Dedifferentiated amniotic fluid mesenchymal stem cell (primary cell): ENCODE measurements around the gene PLIN3.
"Not testable (repeated sequence)": the region's sequence is repeated elsewhere in the genome, so short reads cannot be mapped to it uniquely, and the experiment has no call there.

Experiments used
- DNase-seq: peaks from one replicate; pipeline ENCODE4 v3.0.0-alpha.2; 2016; ENCODE audit errors: extremely low spot score

The PLIN3 gene

DNA sequence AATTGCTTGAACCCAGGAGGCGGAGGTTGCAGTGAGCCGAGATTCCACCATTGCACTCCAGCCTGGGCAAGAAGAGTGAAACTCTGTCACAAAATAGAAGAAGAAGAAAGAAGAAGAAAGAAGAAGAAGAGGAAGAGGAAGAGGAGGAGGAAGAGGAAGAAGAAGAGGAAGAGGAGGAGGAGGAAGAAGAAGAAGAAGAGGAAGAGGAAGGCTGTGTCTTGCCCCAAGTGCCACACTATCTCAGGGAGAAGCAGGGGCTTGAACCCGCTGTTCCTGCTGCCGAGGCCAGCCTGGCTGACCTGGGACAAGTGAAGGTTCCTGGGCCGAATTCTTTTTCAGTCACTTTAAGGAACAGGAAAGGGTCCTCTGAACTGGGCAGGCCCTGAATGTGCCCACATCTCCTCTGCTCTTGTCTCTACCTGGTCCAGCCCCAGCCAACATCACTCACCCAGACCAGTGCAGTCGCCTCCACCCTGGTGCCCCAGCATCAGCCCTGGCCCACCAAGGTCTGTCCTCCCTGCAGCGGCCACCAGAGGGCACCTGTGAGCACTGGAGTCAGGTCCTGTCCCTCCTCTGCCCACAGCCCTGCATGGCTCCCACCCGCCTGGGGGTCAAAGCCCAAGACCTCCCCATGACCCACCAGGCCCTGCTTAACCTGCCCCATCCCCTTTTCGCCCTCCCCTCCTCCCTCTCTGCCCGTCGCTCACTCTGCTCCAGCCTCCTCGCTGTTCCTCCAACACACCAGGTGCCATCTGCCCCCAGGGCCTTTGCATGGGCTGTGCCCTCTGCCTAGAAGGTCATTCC is 55.9 kb downstream of the PLIN3 start:
- DNase-seq: no peak

DNA sequence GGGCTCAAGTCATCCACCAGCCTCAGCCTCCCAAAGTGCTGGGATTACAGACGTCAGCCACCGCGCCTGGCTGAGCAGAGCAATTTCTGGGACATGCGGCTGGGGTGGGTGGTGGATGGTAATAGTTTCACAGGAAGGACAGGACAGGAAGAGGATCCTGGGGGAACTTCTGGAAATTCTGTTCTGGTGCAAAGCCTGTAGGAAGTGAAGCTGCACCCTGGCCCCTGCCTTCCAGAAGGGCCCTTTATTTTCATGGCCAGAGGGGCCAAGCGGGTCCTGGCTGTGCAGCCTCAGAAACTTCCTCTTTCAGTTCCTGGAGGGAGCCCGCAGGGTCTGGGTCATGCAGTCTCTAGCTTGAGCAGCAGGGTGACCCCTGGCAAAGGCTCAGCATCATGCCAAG is 60.3 kb downstream of the PLIN3 start:
- no peak for DNase-seq

DNA sequence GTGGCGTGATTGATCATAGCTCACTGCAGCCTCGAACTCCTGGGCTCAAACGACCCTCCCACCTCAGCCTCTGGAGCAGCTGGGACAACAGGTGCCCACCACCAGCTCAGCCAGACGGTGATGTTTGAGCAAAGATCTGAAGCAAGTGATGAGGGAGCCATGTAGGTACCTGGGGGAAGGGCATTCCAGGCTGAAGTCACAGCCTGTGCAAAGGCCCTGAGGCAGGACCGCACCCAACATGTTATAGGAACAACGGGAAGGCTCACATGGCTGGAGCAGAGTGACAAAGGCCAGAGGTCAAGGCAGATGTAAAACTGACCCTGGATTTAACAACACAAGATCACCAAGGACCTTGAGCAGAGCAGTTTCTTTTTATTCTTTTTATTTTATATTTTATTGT is 61.1 kb downstream of the PLIN3 start:
- no peak for DNase-seq

DNA sequence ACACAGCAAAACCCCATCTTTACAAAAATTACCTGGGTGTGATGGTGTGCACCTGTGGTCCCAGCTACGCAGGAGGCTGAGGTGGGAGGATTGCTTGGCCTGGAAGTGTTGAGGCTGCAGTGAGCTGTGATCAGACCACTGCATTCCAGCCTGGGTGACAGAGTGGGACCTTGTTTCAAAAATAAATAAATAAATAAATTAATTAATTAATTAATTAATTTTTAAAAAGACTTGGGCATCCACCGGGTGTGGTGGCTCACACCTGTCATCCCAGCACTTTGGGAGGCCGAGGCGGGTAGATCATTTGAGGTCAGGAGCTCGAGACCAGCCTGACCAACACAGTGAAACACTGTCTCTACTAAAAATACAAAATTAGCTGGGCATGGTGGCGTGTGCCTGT is 62.3 kb downstream of the PLIN3 start:
- DNase-seq: not testable (repeated sequence)

DNA sequence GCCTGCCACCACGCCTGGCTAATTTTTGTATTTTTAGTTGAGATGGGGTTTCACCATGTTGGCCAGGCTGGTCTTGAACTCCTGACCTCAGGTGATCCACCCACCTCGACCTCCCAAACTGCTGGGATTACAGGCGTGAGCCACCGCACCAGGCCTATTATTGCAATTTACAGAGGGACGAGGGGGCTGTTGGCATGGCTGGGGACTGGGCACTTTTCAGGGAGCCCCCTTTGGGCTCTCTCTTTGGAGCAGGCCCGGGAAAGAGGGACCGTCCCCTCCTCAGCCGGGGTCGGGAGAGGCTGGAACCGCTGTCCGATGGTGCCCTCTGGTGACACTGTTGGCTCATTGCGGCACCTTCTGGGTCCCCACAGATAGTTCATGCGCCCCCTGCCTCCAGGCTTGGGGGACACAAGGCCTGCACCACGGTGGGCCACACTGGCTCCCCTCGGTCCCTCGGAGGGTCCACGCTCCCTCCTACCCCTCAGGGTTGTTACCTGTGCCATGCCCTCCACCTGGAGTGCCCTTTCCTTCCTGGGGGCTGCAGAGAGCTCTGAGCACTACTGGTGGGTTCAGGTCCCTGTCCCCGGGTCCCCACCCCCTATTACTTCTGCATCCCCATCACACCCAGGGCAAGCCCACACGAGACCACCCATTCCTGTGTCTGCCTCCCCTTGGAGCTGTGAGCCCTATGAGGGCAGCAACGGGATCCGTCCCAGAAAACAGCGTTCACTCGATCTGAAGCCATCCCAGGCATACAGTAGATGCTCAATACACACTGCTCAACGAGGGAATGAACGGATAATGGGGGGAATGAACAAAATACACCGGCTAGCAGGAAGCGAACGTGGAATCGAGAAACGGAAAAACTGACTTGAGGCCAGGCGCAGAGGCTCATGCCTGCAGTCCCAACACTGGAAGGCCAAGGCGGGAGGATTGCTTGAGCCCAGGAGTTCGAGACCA is 63.5 kb downstream of the PLIN3 start:
- DNase-seq: peak; percentile 19

DNA sequence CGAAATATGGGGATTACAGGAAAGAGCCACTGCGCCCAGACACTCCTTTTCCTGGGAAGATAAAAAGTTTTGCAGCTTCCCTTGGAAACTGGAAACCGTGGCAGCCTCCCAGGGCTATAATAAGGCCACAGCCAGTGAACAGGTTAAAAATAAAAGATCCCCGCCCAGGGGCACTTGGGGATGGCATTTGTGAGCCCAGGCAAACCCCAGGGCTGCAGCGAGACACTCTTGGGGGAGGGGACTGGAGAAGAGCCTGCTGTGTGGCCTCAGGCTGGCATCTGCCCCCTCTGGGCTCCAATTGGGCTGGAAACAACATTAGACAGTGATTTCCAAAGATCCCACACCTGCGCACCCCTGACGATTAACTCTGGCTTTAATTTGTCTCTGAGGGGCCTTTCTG is 64.8 kb downstream of the PLIN3 start:
- no peak for DNase-seq

DNA sequence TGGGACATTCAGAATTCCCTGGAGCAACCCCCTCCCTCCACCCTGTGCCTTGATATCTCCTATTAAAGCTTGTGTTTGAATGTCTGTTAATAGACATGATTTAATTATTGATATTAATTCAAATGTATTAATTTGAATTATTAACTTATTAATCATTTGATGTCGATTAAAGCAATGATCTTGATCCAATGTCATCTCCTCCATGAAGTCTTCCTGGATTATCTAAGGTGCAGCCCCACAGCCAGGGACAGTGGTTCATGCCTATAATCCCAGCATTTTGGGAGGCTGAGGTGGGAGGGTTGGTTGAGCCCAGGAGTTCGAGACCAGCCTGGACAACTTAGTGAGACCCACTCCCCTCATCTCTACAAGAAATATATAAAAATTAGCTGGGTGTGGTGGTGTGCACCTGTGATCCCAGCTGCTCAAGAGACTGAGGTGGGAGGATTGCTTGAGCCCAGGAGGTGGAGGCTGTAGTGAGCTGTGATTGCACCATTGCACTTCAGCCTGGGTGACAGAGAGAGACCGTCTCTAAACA is 66.3 kb downstream of the PLIN3 start:
- DNase-seq: no peak

DNA sequence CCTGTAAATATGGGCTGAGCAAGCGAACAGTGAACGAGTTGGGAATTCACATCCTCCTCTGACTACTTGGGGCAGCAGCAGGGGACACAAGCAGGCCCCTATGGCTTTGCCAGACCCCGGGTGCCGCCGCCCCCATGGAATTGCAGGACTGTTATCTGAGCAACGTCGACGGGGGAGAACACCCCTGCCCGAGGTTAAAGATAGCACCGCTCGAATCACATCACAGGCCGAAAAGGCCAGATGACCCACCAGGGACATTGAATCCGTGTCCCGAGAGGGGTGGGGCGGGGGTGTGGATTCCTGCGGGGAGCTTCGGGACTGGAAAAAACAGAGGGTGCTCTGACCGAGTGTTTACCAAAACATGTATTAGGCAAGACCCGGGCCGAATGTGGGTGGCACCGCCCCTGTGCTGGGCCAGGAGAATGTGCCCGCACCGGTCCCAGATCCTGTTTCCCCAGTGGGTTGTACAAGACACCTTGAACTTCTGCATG is 66.8 kb downstream of the PLIN3 start:
- DNase-seq: no peak

DNA sequence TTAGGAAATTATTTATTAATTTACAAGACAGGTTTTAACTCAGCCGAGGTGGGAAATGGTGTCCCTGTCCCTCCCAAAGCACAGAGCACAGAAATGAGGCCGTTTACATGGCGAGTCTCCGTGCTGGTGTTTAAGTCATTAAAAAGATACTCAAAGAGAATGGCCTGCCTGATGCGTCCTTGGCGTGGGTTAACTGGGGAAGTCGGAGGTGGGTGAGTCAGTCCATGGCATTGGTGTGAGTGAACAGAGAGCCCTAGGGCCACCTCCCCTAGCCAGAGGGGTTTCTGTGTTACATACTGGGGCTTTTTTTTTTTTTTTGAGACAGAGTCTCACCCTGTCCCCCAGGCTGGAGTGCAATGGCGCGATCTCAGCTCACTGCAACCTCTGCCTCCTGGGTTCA is 72.1 kb downstream of the PLIN3 start:
- DNase-seq: no peak

DNA sequence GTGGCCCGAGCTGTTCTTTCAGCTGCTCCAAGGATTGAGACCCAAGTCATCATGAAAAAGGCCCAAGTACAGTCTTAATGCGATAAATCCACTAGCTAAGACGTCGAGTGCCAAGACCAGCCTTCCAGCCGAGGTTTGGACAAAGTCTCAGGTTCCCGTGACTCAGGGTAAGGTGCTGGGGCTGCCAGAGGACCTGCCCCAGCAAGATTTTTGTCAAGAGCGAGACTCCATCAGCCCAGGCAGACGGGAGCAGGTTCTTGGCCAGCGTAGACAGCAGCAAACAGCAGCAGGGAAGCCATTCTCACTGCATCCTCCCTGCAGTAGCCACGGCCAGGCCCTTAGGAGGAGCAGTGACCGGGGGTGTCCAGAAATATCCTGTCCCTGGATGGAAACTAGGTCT is 72.5 kb downstream of the PLIN3 start:
- DNase-seq: no peak

DNA sequence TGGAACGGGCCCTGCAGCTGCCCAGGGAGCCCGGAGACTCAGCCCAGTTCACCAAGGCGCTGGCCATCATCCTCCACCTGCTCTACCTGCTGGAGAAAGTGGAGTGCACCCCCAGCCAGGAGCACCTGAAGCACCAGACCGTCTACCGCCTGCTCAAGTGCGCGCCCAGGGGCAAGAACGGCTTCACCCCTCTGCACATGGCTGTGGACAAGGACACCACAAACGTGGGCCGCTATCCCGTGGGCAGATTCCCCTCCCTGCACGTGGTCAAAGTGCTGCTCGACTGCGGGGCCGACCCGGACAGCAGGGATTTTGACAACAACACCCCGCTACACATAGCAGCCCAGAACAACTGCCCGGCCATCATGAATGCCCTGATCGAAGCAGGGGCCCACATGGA is 74.2 kb downstream of the PLIN3 start:
- not testable (repeated sequence) for DNase-seq

DNA sequence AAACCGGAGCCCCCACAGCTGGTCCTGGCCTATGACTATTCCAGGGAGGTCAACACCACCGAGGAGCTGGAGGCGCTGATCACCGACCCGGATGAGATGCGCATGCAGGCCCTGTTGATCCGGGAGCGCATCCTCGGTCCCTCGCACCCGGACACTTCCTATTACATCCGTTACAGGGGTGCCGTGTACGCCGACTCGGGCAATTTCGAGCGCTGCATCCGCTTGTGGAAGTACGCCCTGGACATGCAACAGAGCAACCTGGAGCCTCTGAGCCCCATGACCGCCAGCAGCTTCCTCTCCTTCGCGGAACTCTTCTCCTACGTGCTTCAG is 74.6 kb downstream of the PLIN3 start:
- not testable (repeated sequence) for DNase-seq

DNA sequence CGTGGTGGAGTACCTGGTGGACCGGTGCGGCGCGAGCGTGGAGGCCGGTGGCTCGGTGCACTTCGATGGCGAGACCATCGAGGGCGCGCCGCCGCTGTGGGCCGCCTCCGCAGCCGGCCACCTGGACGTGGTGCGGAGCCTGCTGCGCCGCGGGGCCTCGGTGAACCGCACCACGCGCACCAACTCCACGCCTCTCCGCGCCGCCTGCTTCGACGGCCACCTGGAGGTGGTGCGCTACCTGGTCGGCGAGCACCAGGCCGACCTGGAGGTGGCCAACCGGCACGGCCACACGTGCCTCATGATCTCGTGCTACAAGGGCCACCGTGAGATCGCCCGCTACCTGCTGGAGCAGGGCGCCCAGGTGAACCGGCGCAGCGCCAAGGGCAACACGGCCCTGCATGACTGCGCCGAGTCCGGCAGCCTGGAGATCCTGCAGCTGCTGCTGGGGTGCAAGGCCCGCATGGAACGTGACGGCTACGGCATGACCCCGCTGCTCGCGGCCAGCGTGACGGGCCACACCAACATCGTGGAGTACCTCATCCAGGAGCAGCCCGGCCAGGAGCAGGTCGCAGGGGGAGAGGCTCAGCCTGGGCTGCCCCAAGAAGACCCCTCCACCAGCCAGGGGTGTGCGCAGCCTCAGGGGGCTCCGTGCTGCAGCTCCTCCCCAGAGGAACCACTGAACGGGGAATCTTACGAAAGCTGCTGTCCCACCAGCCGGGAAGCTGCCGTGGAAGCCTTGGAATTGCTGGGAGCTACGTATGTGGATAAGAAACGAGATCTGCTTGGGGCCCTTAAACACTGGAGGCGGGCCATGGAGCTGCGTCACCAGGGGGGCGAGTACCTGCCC is 75.2 kb downstream of the PLIN3 start:
- DNase-seq: not testable (repeated sequence)

DNA sequence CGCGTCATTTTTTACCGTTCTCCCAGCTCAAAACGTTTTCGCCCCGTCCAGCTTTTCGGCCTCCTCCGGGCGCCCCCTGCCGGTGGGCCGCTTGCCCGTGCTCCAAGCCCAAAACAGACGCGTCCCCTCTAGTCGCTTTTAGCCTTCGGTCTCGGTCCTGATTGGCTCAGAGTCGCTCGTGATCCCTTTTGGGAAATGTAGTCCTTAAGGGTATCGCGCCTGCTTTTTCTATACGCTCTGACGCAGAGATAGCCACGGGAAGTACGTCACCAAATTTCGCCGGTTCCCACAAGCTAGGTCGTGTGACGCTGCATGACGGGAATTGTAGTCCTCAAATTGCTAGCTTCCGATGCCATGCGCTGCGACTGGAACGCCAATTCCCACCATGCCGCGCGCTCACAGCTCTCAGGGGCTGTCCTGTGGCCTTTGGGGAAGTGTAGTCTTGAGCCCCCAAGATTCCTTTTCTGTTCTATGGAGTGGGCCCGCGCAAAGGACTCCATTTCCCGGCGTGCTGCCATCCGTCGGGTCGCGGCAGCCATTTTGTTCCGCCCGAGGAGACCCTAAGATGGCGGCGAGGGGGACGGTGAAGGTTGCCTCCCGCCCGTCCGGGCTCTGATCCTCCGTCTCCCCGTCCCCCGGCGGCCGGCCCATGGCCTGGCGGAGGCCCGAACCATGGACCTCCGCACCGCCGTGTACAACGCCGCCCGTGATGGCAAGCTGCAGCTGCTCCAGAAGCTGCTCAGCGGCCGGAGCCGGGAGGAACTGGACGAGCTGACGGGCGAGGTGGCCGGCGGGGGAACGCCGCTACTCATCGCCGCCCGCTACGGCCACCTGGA is 76.1 kb downstream of the PLIN3 start, which contains the start of gene FEM1A:
Gene FEM1A (plus strand): TSS at position 552 of the 836 bp plus-strand sequence. CDS start 121 bp downstream, at position 673.
- DNase-seq: peak; percentile 100
